ENCODE data around the gene PHIP. TPM values are rescaled to one million over a fixed set of nuclear protein-coding genes. Genes with fewer than 3 reads are reported as not detected.

PHIP gene
- total RNA-seq: 18.6 and 21.7 TPM in 2 replicates

GRCh38 chr6:79078075-79078969 lies at the start of gene PHIP:
PHIP (minus strand) TSS chr6:79078254; CDS start chr6:79078068, 186 bp downstream.

Other genes starting within 250 kb of the PHIP start
- gene IRAK1BP1, start 210.7 kb downstream of the PHIP start, total RNA-seq: 2.6 and 3.2 TPM in 2 replicates
- gene HMGN3, start 156.4 kb upstream of the PHIP start, total RNA-seq: 50.0 and 64.7 TPM in 2 replicates